HG02759 (cell line): ENCODE data around the gene GMDS.

Experiments
- ATAC-seq: cut with Tn5 transposase; IDR thresholded peaks from one replicate; pipeline ENCODE4 v1.9.1; 2021; ENCODE audit warnings: mild to moderate bottlenecking, moderate library complexity; ENCODE audit not compliant: unreplicated experiment

GMDS gene

GRCh38 chr6:1820165-1820564, 425.2 kb downstream of the GMDS start:
- no peak for ATAC-seq

GRCh38 chr6:1819007-1819406, 426.4 kb downstream of the GMDS start:
- no peak for ATAC-seq

DNA sequence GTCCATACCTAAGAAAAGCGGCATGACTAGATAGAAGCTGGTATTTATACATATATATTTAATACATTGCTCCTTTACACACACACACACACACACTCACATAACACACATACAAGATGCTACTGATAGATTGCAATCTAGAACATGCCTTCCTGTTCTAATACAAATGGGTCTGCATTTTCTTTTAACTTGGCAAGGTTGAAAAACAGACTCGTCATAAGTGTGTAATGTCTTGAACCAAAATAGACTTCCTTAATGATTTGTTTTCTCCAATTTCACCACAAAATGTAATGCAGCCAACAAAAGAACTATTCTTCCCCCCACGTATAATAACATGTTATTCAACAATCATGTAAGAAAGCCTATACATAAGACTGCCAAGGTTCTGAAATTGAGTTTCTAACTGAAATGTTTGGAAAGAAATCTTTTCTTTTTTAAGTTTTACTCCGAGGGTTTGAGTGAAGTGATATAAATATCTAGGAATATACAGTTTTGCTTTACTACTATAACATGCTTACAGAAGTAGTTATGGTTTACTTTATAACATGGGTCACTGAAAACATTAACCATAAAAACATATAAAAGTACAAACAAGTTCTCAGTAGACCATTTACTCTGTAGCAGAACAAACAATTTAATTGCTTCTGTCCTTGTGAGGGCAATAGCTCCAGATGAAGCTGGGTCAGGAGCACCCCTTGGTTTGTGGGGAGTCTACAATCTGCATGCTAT, 428.2 kb downstream of the GMDS start:
- no peak for ATAC-seq

DNA sequence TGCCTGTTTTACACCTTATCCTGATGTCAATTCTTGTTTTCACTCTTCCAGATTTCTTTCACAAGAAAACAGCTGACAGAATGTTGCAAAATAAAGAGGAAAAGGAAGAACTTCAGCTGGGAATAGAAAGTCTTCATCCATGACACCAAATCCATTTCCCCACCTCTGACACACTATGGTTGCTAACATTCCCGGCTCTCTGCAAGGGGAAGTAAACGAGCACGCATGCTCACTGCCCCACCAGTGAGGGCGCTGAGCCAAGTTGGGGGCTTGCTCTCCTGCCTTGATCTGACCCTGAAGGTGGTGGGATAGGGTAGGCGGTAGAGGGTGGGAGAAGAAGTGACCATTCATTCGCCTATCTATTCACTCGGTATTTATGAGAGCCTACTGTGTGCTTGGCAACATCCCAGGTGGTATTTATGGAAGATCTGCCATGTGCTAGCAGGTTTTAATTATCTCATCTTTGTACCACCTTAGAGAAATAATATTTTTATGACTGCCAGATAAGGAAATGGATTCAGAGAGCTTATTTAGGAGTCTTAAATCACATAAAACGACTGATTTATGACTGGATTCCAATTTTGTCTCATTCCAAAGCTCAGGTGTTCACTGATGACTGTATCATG, 429.5 kb downstream of the GMDS start:
- no peak for ATAC-seq

DNA sequence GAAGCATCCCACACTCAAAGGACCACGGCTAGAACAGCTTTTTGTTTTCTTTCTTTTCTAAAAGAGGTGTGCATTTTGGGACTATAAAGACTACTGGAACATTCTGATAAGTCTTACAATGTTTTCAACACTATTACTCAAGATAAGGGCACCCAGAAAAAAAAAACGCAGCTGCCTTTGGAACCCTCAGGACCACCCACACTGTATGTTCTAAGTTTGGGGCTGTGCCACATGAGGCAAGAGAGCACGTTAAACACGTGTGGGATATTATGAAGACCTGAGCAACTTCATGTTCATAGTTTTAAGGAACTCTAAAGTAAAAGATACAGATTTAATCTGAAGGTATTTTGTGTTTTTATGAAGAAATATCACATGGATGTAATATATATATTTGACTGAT, 431.1 kb downstream of the GMDS start:
- no peak for ATAC-seq

DNA sequence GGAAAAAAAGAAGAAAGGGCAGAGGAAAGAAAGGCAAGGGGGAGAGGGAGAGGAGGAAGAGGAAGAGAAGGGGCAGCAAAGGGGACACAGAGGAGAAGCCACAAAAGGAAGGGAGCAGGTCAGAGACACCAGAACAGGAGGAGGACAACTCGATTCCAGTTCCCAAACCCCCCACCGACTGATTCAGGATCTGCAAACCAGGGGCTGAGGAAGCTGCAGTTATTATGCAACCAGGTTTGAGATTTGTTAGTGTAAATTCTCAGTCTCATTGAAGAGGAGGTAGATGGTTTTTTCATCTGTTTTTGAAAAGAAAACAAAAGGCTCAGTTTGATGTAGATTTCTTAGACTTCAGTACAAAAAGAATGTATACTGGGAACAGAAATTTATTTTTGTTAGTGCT, 432.9 kb downstream of the GMDS start:
- ATAC-seq = no peak

GRCh38 chr6:1812034-1812433, 433.4 kb downstream of the GMDS start:
- ATAC-seq = no peak

DNA sequence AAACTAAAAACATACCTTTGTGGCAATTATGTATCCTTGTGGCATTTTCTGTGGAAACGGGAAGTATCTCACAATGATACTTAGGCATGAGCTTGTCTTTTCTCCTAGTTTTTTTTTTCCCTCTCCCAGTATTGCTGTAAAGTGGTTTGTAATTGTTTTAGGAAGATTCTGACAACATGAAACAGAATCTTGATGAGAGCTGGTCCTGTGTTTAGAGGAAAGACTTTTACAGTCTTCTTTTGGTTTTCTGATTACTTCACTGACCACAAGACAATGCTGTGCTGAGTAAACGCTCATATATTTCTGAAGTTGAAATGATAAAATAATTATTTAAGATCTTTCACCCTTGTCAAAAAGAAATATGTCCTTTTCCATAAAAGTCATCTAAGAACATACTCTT, 434.5 kb downstream of the GMDS start:
- ATAC-seq = no peak

DNA sequence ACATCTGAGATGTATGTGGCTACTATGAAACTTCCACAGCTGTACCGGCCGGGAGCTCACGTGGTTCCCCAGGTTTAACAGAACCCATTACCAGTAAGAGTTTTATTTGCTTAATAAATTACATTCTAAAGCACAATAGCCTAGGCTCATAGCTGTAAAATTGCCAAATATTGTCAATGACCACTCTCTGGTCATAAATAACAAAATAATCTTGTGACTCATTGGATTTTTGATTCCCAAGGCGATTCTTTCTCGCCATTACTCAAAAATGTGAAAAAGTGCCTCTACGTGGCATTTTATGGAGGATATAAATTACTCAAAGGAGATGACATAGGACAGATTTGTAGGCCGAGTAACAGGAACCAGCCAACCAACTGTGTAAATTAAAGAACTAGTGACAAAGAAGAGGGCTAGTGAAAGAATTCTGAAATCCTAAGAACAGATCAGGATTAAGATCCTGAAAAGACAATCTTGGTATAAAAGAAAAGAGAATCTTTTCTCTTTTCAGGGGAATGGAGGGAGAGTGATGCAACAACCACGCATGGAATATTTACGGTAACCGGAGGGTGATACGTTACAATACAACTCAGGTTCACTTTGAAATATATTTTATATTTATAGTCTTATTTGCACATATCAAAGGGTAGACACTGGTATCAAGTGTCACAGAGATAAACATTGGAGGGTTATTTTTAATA, 436.0 kb downstream of the GMDS start:
- ATAC-seq = no peak

DNA sequence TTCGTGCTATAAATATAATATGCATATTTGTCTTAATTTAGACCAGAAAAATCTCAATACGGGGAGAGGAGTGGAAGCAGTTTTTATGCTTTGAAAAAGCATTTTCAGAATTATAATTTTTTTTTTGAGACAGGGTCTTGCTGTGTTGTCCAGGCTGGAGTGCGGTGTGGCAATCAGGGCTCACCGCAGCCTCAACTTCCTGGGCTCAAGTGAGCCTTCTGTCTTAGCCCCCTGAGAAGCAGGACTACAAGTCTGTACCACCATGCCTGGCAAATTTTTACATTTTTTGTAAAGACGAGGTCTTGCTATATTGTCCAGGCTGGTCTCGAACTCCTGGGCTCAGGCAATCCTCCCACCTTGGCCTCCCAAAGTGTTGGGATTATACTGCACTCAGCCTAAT, 438.5 kb downstream of the GMDS start:
- ATAC-seq = no peak

DNA sequence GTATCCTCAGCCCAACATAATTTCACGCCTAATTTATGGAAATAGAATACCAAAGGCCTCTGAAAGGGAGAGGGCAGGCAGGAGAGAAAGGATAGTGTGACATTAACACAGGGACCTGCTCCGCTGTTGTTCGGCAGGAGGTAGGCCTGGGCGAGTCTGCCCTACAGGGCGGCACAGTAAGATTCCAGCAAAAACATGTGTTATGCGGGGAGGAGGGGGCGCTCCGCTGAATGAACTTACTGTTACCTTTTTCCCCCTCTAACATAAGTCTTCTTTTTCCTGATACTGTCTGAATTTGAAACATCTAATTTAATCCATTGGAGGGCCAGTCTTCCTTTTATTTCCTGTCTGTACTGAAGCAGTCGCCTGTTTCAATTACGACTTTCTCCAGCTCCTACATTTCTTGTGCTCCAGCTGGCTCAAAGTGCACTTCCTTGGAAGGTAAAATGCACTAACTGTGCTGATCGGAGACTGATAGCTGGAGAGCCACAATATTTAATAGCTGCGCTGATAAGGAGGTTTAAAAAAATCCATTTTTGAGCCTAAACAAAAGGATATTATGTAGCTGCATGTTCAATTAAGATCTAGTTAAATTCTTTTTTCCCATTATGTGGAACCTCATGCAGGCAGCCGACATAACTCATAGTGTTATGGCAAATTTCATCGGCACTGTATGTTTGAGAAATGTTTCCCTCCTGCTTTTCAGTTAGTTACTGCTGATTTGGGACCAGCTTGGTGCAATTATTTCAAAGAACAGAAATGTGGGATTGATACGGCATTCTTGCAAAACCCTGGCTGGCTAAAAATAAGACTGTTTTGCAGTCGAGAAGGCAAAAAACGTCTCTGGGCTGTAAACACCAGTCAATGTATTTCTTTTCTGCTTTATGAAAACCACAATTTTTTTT, 442.7 kb downstream of the GMDS start:
- ATAC-seq = no peak

DNA sequence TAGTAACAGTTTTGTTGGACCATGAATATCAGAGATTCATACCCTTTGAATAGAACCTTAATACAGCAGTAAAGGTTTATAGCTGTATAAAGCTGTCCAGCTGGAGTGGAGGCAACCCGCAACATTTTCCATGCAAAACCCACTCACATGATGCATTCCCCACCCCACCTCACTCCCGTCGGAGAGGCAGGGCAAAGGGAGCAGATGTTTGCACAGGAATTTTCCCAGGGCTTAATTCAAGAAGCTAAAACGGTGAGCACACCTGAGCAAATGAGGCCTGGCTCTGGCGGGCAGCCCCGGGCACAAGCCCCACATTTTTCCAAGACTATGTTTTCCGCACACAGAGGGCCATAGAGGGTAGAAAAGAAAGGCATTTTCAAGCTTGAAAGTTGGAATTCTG, 444.0 kb downstream of the GMDS start:
- no peak for ATAC-seq

DNA sequence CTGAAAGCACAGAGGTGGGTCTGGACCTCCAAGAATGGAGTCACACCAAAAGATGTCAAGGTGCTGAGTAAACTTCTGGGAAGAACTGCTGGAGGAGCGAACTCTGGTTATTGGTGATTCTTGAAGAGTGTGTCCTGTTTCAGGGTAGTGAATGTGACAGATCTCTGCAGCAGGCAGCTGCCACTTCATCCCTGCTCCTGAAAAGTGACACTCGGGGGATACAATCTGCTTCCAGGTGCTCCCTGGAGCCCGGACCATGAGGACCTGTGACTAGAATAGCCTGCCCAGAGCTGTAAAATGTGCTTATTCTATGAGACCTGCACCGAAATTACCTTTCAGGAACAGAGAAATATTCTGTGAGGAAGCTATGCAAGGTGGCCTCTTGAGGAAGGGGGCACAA, 444.6 kb downstream of the GMDS start:
- ATAC-seq = no peak

DNA sequence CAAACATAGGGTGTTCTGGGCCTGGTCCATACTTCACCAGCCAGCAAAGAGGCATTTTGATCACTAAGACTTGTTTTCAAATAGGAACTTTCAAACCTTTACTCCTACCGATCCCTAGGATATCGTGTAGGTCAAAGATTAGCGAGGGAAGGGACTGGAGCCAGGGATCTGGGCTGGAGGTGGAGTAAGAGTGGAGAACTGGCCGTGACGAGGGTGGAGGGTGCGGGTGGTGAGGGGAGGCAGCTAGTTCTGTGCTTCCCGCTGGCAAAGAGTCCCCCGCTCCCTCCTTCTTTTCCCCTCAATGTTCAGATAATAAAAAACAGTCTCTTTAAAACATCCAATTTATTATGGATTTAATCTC, 446.5 kb downstream of the GMDS start:
- ATAC-seq = no peak

- ATAC-seq = no peak
Measured at GRCh38 chr6:1798303-1798964, 447.0 kb downstream of the GMDS start.

- ATAC-seq = no peak
Measured at GRCh38 chr6:1797801-1798200, 447.6 kb downstream of the GMDS start.

DNA sequence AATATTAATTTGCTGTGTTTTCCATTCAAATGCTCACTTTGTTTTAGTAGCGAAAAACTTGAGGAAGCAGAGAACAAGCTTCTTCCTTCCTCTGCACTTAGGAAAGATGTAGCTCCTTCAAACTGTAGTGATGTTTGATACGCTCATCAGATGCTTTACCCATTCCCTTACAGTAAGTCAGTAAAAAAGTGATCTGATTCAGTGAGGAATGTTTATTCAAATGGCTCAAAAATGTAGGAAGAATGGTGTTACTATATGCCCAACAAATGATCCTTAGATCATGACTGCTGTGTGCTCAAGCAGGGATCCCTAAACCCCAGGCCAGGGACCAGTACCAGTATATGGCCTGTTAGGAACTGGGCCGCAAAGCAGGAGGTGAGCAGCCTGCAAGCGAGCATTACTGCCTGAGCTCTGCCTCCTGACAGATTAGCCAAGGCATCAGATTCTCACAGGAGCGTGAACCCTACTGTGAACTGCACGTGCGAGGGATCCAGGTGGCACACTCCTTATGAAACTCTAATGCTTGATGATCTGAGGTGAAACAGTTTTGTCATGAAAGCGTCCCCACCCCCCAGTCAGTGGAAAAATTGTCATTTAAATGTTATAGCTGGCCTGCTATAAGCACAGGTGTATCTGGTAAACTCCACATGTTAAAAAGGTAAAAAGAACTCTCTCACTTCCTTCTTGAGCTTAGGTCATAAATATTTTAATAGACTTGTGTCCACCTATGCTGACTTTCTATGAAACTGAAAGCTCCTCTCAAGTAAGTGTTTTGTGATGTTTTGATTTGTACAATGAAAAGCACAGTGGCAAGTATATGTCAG, 448.5 kb downstream of the GMDS start:
- ATAC-seq = peak; percentile 81

DNA sequence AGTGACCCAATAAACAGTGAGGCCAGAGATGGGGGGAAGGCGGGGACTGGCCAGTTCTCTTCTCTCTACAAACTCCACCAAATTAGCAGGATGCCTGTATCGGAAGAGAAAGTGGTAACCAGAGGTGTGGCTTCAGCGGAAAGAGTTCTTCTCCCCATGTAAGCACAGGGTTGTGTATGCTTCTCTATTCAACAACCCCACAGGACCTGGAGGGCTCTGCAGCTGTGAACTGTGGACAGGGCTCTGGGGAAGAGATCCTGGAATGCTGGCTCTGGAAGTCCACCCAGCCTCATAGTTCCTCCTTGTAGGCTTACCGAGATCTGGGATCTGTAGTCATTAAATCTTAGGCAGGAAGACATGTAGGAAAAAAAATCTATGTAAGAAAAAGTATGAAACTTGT, 449.5 kb downstream of the GMDS start:
- ATAC-seq = no peak

DNA sequence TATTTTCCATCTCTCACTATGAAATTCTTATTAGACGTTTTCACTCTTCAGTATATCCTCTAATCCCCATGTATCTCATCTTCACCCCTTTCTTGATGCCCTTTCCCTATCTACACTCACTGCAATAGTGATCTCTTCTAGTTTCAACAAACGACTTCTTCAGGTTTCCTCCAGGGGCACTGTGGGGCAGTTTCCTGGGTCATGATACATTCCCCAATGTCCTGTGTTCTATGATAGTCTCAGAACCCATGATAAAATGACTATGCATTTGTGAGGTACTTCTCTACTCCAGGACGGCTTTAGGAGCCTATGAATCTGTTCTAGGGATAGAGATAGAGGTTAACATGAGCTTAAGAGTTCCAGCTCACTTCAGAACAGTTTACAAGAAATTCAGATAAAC, 452.4 kb downstream of the GMDS start:
- peak; percentile 55 for ATAC-seq

DNA sequence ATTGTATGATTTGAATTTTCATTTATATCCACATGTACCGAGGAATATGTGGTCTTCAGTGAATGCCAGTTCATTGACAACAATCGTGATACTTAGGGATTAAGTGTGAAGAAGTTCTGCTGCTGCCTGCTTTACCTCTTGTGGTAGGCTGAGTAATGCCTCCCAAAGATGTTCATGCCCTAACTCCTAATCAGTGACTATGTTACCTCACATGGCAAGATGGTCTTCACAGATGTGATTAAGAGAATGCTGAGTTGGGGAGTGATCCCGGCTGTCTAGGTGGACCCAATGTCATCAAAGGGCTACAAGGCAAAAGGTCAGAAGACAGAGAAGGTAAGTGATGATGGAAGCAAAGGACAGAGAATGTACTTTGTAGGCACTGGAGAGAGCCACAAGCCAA, 454.7 kb downstream of the GMDS start:
- no peak for ATAC-seq
